Measurements from ENCODE around the gene CLSTN3.

Gene CLSTN3

GRCh38 chr12:7188562-7189397 lies 58.6 kb downstream of the CLSTN3 start:
- peak in 2 of 3 experiments; percentile 21 to 34 for DNase-seq (ENCODE audit: low read depth in 2 of 3, low spot score in 2 of 3)

GRCh38 chr12:7189398-7190267 lies 59.5 kb downstream of the CLSTN3 start, which contains the start of gene PEX5:
Gene PEX5 (plus strand): TSS chr12:7189686. CDS start chr12:7190378, 692 bp downstream.
- DNase-seq (ENCODE audit: low read depth in 2 of 3, low spot score in 2 of 3): peak; percentile 37 to 72 (median 49)

GRCh38 chr12:7190268-7191055 lies 60.3 kb downstream of the CLSTN3 start:
- peak in 1 of 3 experiments; percentile 5 for DNase-seq (ENCODE audit: low read depth in 2 of 3, low spot score in 2 of 3)

- DNase-seq (ENCODE audit: low read depth in 2 of 3, low spot score in 2 of 3): no peak
Observed at GRCh38 chr12:7193674-7194073, 63.5 kb downstream of the CLSTN3 start.

GRCh38 chr12:7197841-7198240 lies 67.7 kb downstream of the CLSTN3 start:
- DNase-seq (ENCODE audit: low read depth in 2 of 3, low spot score in 2 of 3): no peak

GRCh38 chr12:7203109-7203508 lies 72.9 kb downstream of the CLSTN3 start:
- DNase-seq (ENCODE audit: low read depth in 2 of 3, low spot score in 2 of 3): no peak

- DNase-seq (ENCODE audit: low read depth in 2 of 3, low spot score in 2 of 3): no peak
Observed at GRCh38 chr12:7205091-7205490, 74.9 kb downstream of the CLSTN3 start.

GRCh38 chr12:7206691-7207090 lies 76.5 kb downstream of the CLSTN3 start:
- no peak for DNase-seq (ENCODE audit: low read depth in 2 of 3, low spot score in 2 of 3)

GRCh38 chr12:7207866-7208625 lies 77.9 kb downstream of the CLSTN3 start:
- no peak for DNase-seq (ENCODE audit: low read depth in 2 of 3, low spot score in 2 of 3)

All from activated CD8-positive, alpha-beta memory T cell treated with anti-CD3 and anti-CD28 coated beads for 48 hours (primary cell).